Stimulated activated memory B cell treated with anti-CD40 and anti-IgM and Interleukin-4, amounts not matched to agents 10 μg/mL and 1 μg/mL and 100 μg/mL, for 72 hours (primary cell): ENCODE results near the gene RAMP3.
"Not testable (repeated sequence)": the region's sequence is repeated elsewhere in the genome, so short reads cannot be mapped to it uniquely, and the experiment has no call there.

Experiments used
- ATAC-seq: fragments of 150-1000 bp; cut with Tn5 transposase; 2 replicates; pipeline ENCODE4 v1.10.0; 2021
- H3K27ac Mint-ChIP-seq: one replicate; pipeline ENCODE4 v1.8.0; 2022; ENCODE audit warnings: mild to moderate bottlenecking, mixed read lengths
- H3K27me3 Mint-ChIP-seq: one replicate; pipeline ENCODE4 v1.8.0; 2022; ENCODE audit warnings: mixed read lengths
- H3K36me3 Mint-ChIP-seq: one replicate; pipeline ENCODE4 v1.8.0; 2022; ENCODE audit warnings: mixed read lengths
- H3K4me1 Mint-ChIP-seq: one replicate; pipeline ENCODE4 v1.8.0; 2022; ENCODE audit warnings: mixed read lengths
- H3K4me3 Mint-ChIP-seq: one replicate; pipeline ENCODE4 v1.8.0; 2022; ENCODE audit warnings: mild to moderate bottlenecking, moderate library complexity, mixed read lengths
- H3K9me3 Mint-ChIP-seq: one replicate; pipeline ENCODE4 v1.8.0; 2022; ENCODE audit warnings: mixed read lengths

Gene RAMP3, protein sequence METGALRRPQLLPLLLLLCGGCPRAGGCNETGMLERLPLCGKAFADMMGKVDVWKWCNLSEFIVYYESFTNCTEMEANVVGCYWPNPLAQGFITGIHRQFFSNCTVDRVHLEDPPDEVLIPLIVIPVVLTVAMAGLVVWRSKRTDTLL

DNA sequence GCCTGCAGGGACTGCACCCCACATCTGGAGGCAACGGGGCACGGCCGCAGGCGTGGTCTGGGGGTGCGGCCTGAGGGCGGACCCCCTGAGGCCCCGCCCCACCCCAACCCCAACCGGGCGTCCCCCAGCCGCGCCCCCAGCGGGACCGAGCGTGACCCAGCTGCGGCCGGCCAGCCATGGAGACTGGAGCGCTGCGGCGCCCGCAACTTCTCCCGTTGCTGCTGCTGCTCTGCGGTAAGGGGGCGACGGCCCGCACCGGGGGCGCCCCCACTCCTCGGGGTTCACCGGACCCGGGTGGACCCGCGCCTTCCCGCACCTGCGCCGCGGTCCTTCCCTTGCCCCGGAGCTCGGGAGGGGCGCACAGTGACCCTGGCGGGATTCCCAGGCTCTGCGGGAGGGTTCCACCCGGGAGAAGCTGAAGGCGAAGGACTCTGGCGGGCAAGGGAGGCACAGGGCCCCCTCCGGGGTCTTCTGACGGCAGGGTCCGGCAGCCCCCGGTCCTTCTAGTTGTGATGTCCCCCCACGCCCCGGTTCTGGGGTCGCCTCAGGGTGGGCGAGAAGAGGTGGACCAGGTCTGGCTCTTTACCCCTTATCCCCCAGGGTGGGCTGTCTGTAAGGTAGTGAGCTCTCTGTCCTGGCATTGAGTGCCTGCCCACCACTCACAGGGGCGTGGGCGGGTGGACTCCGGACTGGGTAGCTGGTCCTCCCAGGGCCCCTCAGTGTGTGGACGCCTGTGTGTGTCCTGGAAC lies at the start of gene RAMP3:
RAMP3 (plus strand) TSS at position 139 of the 749 bp plus-strand sequence; CDS start at position 177, 38 bp downstream.
- H3K4me1 Mint-ChIP-seq: peaks cover 18% of the 10 kb centered on the region
- H3K27ac Mint-ChIP-seq: no peak within 1 kb of the TSS
- H3K27me3 Mint-ChIP-seq: peaks cover 72% of the 10 kb centered on the region
- ATAC-seq: peak; percentile 9
- H3K9me3 Mint-ChIP-seq: no peaks in the 10 kb centered on the region
- H3K36me3 Mint-ChIP-seq: no peaks in the 10 kb centered on the region
- H3K4me3 Mint-ChIP-seq: no peak within 1 kb of the TSS

DNA sequence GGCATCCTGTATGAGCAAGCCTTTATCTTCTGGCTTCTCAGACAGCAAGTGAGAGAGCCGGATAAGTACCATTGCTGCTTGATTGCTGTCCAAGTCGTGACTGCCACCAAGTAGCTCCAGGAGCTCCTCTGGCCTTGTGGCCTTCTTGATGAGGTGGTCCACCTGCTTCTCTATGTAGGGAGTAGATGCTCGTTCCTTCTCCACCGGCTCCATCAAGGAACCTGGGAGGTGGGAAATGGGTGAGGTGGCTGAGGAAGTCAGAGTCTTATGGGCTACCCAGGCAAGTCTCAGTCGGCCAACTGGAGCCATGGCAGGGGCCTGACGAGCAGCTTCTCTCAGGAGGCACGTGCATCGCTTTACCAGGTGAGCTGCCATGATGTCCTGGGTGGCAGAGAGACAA lies 48.7 kb upstream of the RAMP3 start:
- Mint-ChIP-seq H3K9me3 (no peaks in the 10 kb centered on the region), H3K27me3 (no peaks in the 10 kb centered on the region), H3K4me1 (peaks cover 34% of the 10 kb centered on the region), H3K27ac (no peak overlapping the region), H3K36me3 (peaks cover 8% of the 10 kb centered on the region), H3K4me3 (no peak overlapping the region)
- ATAC-seq: no peak

DNA sequence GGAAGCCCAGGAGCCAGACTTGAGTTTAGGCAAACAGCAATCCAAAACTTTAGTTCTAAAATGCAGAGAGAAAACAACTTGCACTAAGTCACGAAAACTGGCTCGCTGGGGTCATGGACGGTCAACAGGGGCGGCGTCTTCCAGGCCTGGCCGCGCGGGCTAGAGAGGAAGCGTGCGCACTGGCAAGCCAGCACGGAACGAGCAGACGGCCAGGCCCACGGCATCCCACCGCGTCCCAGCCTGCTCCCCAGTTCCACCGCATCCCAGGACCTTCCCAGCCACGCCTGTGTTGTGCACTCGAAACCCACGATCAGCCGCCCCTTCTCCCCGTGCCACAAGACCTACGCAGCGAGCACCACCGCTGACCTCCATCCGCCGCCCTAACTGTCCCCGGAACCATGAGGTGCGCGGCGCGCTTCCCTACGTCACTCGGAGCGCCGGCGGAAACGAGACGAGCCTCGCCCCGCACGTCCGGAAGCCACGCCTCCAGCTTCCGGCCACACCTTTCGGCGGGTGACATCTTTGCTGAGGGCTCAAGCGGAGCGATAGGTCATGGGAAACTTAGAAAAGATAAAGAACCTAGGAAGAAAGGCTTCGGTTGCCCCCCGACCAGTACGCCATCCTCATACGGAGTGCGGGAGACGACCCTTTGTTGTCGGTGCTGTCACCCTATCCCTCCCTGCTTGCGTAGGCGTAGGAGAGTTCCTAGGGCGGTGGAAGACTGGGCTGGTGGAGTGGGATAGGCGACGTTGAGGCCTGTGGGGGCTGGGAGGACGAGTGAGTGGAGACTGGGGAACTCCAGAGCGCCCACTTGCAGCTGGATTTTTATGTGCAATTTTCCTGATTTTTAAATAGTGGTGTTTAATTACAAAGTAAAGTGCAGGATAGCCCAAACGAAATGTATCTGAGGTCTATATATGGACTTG lies 46.0 kb upstream of the RAMP3 start, which contains the start of gene TBRG4:
TBRG4 (minus strand) TSS at position 400 of the 926 bp plus-strand sequence. CDS start 2,460 bp downstream, outside the sequence.
- Mint-ChIP-seq H3K4me3 (peak within 1 kb of the TSS; percentile 86), H3K9me3 (no peaks in the 10 kb centered on the region), H3K27ac (peak within 1 kb of the TSS; percentile 93), H3K27me3 (no peaks in the 10 kb centered on the region), H3K36me3 (peaks cover 5% of the 10 kb centered on the region), H3K4me1 (peaks cover 34% of the 10 kb centered on the region)
- peak; percentile 98 for ATAC-seq

DNA sequence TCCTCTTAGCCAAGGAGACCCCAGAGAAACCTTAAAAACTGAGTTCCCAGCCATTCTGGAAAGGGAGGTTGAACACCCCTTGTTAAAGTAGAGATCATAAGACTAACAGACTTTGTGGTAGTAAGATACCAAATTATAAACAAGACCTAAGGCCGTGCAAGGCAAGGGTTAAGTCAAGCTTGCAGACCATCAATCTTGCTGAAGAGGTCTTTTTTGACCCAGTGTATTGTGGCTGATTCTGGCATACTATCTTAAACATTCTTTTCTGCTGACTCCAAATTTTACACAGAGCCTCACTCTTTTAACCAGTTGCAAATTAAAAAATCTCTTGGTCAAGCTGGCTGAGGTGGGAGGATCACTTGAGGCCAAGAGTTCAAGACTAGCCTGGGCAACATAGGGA lies 44.9 kb upstream of the RAMP3 start:
- H3K9me3 Mint-ChIP-seq: no peaks in the 10 kb centered on the region
- H3K4me3 Mint-ChIP-seq: peak overlapping the region; percentile 86
- H3K36me3 Mint-ChIP-seq: peaks cover 5% of the 10 kb centered on the region
- peak overlapping the region; percentile 93 for H3K27ac Mint-ChIP-seq
- peaks cover 28% of the 10 kb centered on the region for H3K4me1 Mint-ChIP-seq
- no peak for ATAC-seq
- H3K27me3 Mint-ChIP-seq: peaks cover 8% of the 10 kb centered on the region

DNA sequence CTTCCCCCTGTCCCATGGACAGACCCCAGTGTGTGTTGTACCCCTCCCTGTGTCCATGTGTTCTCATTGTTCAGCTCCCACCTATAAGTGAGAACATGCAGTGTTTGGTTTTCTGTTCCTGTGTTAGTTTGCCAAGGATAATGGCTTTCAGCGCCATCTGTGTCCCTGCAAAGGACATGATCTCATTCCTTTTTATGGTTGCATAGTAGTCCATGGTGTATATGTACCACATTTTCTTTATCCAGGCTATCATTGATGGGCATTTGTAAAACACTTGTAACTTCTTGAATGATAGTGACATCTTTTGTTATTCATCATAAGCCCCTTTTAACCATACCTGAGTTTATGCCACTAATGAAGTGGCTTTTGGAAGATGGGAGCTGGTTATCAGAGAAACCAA lies 43.3 kb upstream of the RAMP3 start:
- not testable (repeated sequence) for ATAC-seq, H3K27ac Mint-ChIP-seq, H3K4me3 Mint-ChIP-seq, H3K9me3 Mint-ChIP-seq, H3K36me3 Mint-ChIP-seq
- Mint-ChIP-seq H3K27me3 (peaks cover 22% of the 10 kb centered on the region), H3K4me1 (peaks cover 15% of the 10 kb centered on the region)

DNA sequence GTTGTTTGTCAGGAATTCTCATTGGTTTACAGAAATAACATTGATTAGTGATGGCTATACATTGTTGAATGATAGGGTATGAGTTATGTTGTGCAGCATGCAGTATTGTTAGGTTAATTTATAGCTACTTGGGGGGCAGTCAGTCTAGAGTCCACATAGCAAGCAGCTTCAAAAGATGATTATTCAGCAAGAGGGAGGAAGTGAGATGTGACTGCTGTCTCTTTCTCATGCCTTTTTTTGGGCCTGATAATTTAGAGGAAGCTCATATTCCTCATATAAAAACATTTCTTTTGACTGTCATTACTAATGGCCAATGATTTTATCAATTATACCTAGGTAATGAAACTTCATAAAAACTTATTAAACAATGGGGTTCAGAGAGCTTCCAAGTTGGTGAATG lies 42.7 kb upstream of the RAMP3 start:
- no peaks in the 10 kb centered on the region for H3K9me3 Mint-ChIP-seq
- no peak overlapping the region for H3K4me3 Mint-ChIP-seq
- H3K27me3 Mint-ChIP-seq: peaks cover 22% of the 10 kb centered on the region

DNA sequence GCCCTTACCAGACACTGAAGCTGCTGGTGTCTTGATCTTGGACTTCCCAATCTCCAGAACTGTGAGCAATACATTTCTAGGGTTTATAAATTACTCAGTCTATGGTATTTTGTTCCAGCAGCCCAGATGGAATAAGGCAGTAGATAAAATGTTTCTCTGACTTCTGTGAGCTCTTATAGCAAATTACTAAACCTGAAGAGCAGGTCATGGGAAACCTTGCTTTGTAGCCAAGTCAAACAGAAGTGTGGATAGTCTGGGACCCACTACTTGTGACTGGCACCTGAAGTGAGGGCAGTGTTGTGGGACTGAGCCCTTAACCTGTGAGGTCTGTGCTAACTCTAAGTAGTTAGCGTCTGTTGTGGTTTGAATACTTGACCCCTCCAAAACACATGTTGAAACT lies 41.5 kb upstream of the RAMP3 start:
- Mint-ChIP-seq H3K27ac (no peak overlapping the region), H3K4me1 (peaks cover 6% of the 10 kb centered on the region), H3K27me3 (peaks cover 22% of the 10 kb centered on the region), H3K4me3 (no peak overlapping the region), H3K36me3 (no peaks in the 10 kb centered on the region), H3K9me3 (no peaks in the 10 kb centered on the region)
- ATAC-seq: no peak

More for the DNA sequence above, 42.7 kb upstream of the RAMP3 start:
- no peak for ATAC-seq
- Mint-ChIP-seq H3K4me1 (peaks cover 13% of the 10 kb centered on the region), H3K27ac (no peak overlapping the region), H3K36me3 (peaks cover 4% of the 10 kb centered on the region)

DNA sequence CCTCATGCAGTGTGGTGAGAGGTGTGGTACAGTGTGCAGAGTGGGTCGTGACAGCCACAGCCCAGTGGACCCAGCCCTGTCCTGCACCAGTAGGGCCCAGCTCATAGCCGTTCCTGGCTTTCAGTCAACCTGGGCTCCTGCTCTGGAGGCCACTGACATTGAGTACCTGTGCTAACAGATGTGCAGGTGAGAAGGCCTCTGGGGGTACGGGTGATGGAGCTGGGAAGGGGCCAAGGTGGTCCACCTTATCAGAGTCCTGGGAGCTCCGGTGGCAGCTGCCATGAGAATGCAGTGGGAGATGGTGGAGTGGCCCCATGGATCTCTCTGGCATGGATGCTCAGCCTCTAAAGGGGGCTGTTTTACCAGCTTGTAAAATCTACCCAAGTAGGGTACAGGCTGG lies 40.0 kb upstream of the RAMP3 start:
- Mint-ChIP-seq H3K27me3 (peaks cover 22% of the 10 kb centered on the region), H3K27ac (no peak overlapping the region), H3K36me3 (no peaks in the 10 kb centered on the region), H3K9me3 (no peaks in the 10 kb centered on the region), H3K4me1 (no peaks in the 10 kb centered on the region), H3K4me3 (no peak overlapping the region)
- no peak for ATAC-seq

DNA sequence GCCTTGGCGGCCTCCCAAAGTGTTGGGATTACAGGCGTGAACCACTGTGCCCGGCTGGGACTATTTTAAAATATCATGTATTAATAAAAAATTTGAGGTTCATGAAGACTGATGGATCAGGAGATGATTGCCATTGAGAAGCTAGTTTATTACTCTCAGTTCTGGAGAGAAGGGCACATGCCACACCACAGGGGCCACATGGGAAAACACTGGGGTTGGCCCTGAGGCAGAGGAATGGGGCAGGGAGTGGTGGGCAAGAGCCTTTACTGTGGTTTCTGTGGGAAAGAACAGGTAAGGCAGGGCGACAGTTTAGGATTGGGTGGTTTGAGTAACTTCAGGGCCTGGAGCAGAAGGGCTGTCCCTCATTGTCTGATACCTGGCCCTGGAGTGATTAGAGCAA lies 39.3 kb upstream of the RAMP3 start:
- no peaks in the 10 kb centered on the region for H3K9me3 Mint-ChIP-seq
- no peak for ATAC-seq
- H3K27ac Mint-ChIP-seq: no peak overlapping the region
- peaks cover 4% of the 10 kb centered on the region for H3K4me1 Mint-ChIP-seq
- H3K4me3 Mint-ChIP-seq: no peak overlapping the region
- H3K27me3 Mint-ChIP-seq: peaks cover 22% of the 10 kb centered on the region
- H3K36me3 Mint-ChIP-seq: no peaks in the 10 kb centered on the region

DNA sequence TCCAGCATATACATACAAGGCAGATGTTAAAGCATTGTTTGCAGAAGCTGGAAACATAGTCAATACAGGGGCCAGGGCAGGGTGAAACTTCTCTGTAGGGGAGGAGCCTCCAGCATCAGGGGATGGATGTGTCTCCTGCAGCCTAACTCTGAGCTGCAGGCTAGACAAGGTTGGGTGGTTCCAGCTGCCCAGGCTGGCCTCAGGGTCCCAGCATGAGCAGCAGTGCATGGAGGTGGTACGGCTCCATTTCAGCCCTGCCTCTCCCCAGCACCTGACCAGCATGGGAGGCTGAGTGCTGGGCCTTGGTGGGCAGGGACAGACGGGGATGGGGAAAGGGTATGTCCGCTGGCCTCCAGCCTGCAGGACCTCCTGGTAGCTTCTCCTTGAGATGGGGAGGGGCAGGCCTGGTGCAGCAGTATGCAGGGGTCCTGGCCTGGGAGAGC lies 38.7 kb upstream of the RAMP3 start:
- no peaks in the 10 kb centered on the region for H3K36me3 Mint-ChIP-seq
- H3K9me3 Mint-ChIP-seq: no peaks in the 10 kb centered on the region
- no peak overlapping the region for H3K4me3 Mint-ChIP-seq
- no peak overlapping the region for H3K27ac Mint-ChIP-seq
- peaks cover 10% of the 10 kb centered on the region for H3K4me1 Mint-ChIP-seq
- no peak for ATAC-seq
- peaks cover 22% of the 10 kb centered on the region for H3K27me3 Mint-ChIP-seq

DNA sequence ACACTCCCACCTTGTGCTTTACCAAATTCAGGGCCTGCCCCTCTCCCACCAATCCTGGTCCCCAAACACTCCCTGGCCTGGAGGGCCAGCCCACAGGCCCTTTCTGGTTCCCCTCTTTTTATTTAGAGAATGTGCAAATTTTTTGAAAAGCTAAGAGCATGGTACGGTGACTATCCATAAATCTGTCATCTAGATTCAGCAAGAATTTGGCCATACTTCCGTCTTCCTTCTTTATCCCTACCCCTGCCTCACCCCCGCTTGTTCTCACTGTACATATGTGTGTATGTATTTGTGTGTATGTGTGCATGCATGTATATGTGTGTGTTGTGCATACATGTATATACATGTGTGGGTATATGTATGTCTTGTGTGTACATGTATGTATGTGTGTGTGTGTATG lies 38.0 kb upstream of the RAMP3 start:
- H3K9me3 Mint-ChIP-seq: no peaks in the 10 kb centered on the region

DNA sequence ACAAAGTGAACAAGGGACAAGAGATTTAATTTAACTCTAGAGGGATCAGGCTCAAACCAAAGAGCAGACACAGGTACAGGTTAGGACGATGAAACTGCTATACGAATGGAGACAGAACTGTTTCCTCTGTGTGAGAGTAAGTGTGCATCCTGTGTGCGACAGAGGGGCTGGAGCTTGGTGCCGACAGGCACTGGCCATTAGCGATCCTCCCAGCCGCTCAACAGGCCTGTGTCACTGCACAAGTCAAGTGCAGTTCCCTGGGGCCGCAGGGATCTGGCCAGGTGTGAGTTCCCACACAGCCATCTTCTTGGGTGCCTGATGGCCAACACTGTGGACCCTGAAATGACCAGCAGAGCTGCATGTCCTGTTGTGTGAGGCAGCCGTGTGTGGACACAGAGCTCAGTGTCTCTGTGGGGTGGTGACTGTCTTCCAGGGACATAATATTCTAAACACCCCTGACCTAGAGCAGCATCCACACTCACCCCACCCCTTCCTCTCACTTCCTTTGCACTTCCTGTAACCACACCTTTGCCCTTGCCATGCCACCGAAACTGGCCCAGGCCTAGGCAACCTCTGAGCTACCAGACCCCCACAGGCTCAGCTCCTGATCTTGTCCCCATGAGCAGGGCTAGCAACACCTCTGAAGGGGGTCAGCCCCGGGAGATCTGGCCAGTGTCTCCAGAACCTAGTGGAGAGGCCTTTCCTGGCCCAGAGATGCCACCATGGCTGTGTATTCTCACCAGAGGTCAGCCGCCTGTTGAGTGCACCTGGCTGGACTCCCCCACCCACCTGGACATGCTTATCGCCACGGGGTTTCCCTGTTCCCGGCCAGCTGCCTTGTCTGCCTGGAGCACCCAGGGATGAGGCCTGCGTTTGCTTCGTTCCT lies 34.4 kb upstream of the RAMP3 start:
- Mint-ChIP-seq H3K9me3 (no peaks in the 10 kb centered on the region), H3K27me3 (peaks cover 8% of the 10 kb centered on the region), H3K27ac (peak overlapping the region; percentile 48), H3K4me1 (peaks cover 10% of the 10 kb centered on the region), H3K36me3 (no peaks in the 10 kb centered on the region), H3K4me3 (no peak overlapping the region)
- ATAC-seq: no peak

More for the DNA sequence above, 38.0 kb upstream of the RAMP3 start:
- no peak for ATAC-seq
- Mint-ChIP-seq H3K27ac (no peak overlapping the region), H3K27me3 (peaks cover 22% of the 10 kb centered on the region), H3K36me3 (no peaks in the 10 kb centered on the region), H3K4me1 (peaks cover 10% of the 10 kb centered on the region), H3K4me3 (no peak overlapping the region)

DNA sequence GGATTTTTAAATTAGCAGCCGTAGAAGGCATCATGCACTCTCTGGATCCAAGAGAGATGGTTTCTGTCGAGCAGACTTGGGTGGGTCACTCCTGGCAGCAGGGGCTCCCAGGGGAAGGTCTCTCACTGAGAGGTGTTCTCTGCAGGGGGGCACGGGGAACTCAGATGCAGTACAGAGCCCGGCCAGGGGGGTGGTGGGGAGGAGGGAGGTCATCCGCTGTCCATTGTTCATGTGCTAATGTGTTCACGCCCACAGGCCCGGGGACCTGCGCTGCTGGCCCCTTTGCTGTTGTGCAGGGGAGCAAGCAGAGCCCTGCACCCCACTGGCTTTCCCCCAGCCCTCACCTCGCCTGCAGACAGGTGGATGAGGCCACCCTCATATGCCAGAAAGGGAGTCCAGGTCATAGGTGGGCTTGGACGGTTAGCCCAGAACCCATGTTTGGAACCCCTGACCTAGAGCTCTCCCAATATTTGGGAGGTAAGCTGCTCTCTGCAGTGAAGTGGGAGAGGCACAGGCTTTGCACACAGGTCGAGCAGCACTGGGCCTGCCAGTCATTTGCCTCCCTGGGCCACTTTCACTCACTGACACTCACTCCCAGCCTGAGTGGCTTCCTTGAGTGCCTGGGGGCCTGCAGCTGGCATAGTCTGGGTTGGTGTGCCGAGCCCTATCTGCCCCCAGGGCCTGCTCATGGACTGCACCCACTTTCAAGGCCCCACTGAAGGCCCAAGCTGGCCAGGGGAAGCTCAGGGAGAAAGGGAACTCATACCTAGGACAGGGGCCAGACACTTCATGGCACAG lies 33.5 kb upstream of the RAMP3 start:
- H3K27ac Mint-ChIP-seq: no peak overlapping the region
- H3K4me1 Mint-ChIP-seq: peaks cover 10% of the 10 kb centered on the region
- ATAC-seq: no peak
- no peaks in the 10 kb centered on the region for H3K36me3 Mint-ChIP-seq
- H3K9me3 Mint-ChIP-seq: no peaks in the 10 kb centered on the region
- H3K4me3 Mint-ChIP-seq: no peak overlapping the region
- no peaks in the 10 kb centered on the region for H3K27me3 Mint-ChIP-seq
